Parathyroid adenoma (tissue), 2 donors: Measurements from ENCODE around the gene BCKDK.

Source experiments
- H2AFZ ChIP-seq: fragments of 300-600 bp; sonication (generic); one replicate; pipeline ENCODE4 v1.7.0; 2017; ENCODE audit warnings: antibody characterized with exemption, mild to moderate bottlenecking
- H3K27ac ChIP-seq: fragments of 300-600 bp; sonication (generic); one replicate; pipeline ENCODE4 v1.7.0; 2017
- H3K27me3 ChIP-seq: fragments of 300-600 bp; sonication (generic); one replicate; pipeline ENCODE4 v1.7.0; 2017; ENCODE audit warnings: low read length; ENCODE audit not compliant: control insufficient read depth, insufficient read depth
- H3K36me3 ChIP-seq: fragments of 300-600 bp; sonication (generic); one replicate; pipeline ENCODE4 v1.7.0; 2017; ENCODE audit warnings: low read length; ENCODE audit not compliant: control insufficient read depth, insufficient read depth
- H3K4me1 ChIP-seq: fragments of 300-600 bp; sonication (generic); one replicate; pipeline ENCODE4 v1.7.0; 2017; ENCODE audit warnings: control low read depth
- H3K4me2 ChIP-seq: fragments of 300-600 bp; sonication (generic); one replicate; pipeline ENCODE4 v1.7.0; 2017; ENCODE audit warnings: low read length
- H3K4me3 ChIP-seq: fragments of 300-600 bp; sonication (generic); one replicate; pipeline ENCODE4 v1.7.0; 2017; ENCODE audit warnings: low read depth, low read length
- H3K79me2 ChIP-seq: fragments of 300-600 bp; sonication (generic); one replicate; pipeline ENCODE4 v1.7.0; 2017; ENCODE audit warnings: control low read depth
- H3K9ac ChIP-seq: fragments of 300-600 bp; sonication (generic); one replicate; pipeline ENCODE4 v1.7.0; 2017; ENCODE audit warnings: mild to moderate bottlenecking
- H3K9me3 ChIP-seq: fragments of 300-600 bp; sonication (generic); one replicate; pipeline ENCODE4 v1.7.0; 2017; ENCODE audit warnings: low read length; ENCODE audit not compliant: control insufficient read depth
- CTCF ChIP-seq: fragments of 300-600 bp; sonication (generic); IDR thresholded peaks from one replicate; pipeline ENCODE4 v1.7.0; 2017; ENCODE audit warnings: antibody characterized with exemption, mild to moderate bottlenecking
- donor health status: primary hyperparathyroidism.

Gene BCKDK

GRCh38 chr16:31084584-31085302, 23.4 kb upstream of the BCKDK start:
- TF ChIP-seq CTCF: no peak
- H3K9ac ChIP-seq: no peak overlapping the region
- no peak overlapping the region for H3K27ac ChIP-seq
- H3K36me3 ChIP-seq: no peaks in the 10 kb centered on the region
- no peaks in the 10 kb centered on the region for H3K27me3 ChIP-seq
- H3K9me3 ChIP-seq: no peaks in the 10 kb centered on the region
- H3K79me2 ChIP-seq: peaks cover 13% of the 10 kb centered on the region
- H3K4me2 ChIP-seq: no peak overlapping the region
- H2AFZ ChIP-seq: no peak overlapping the region
- no peak overlapping the region for H3K4me3 ChIP-seq
- H3K4me1 ChIP-seq: no peaks in the 10 kb centered on the region

GRCh38 chr16:31085411-31085810, 22.8 kb upstream of the BCKDK start:
- no peak overlapping the region for H3K27ac ChIP-seq
- no peaks in the 10 kb centered on the region for H3K27me3 ChIP-seq
- no peaks in the 10 kb centered on the region for H3K4me1 ChIP-seq
- no peak overlapping the region for H3K4me2 ChIP-seq
- TF ChIP-seq CTCF: no peak
- no peak overlapping the region for H3K9ac ChIP-seq
- H3K79me2 ChIP-seq: peaks cover 11% of the 10 kb centered on the region
- H3K9me3 ChIP-seq: no peaks in the 10 kb centered on the region
- H2AFZ ChIP-seq: no peak overlapping the region
- H3K36me3 ChIP-seq: no peaks in the 10 kb centered on the region
- no peak overlapping the region for H3K4me3 ChIP-seq

GRCh38 chr16:31085873-31086628, 22.1 kb upstream of the BCKDK start:
- H3K36me3 ChIP-seq: no peaks in the 10 kb centered on the region

GRCh38 chr16:31086629-31086906, 21.6 kb upstream of the BCKDK start:
- H3K27ac ChIP-seq: no peak overlapping the region
- H3K79me2 ChIP-seq: no peaks in the 10 kb centered on the region
- H3K9ac ChIP-seq: no peak overlapping the region
- no peaks in the 10 kb centered on the region for H3K9me3 ChIP-seq
- no peaks in the 10 kb centered on the region for H3K27me3 ChIP-seq
- no peak overlapping the region for H2AFZ ChIP-seq
- TF ChIP-seq CTCF: no peak
- H3K4me2 ChIP-seq: no peak overlapping the region
- H3K4me1 ChIP-seq: no peaks in the 10 kb centered on the region
- no peaks in the 10 kb centered on the region for H3K36me3 ChIP-seq
- H3K4me3 ChIP-seq: no peak overlapping the region

More at GRCh38 chr16:31085873-31086628, 22.1 kb upstream of the BCKDK start:
- H3K4me2 ChIP-seq: no peak overlapping the region
- peaks cover 4% of the 10 kb centered on the region for H3K79me2 ChIP-seq
- TF ChIP-seq CTCF: no peak
- H3K4me3 ChIP-seq: no peak overlapping the region
- H3K4me1 ChIP-seq: no peaks in the 10 kb centered on the region
- no peak overlapping the region for H3K9ac ChIP-seq
- H3K27ac ChIP-seq: no peak overlapping the region
- H3K27me3 ChIP-seq: no peaks in the 10 kb centered on the region
- H2AFZ ChIP-seq: no peak overlapping the region
- no peaks in the 10 kb centered on the region for H3K9me3 ChIP-seq
